Ascending aorta (tissue), 2 donors: ENCODE data around the gene PDPK1. TPM values are rescaled to one million over a fixed set of nuclear protein-coding genes. Genes with fewer than 3 reads are reported as not detected.
A peak's percentile ranks its signal among the peaks of the same experiment; 100 is the strongest.

Source experiments
- DNase-seq, 2 donors: peaks; one replicate each; pipeline ENCODE4 v3.0.0-alpha.2; 2019; ENCODE audit warnings: low spot score in 2 of 2
- H3K27ac ChIP-seq, 2 donors: fragments of 200-600 bp; sonication (generic); one replicate each; pipeline ENCODE4 v1.5.1; 2016 to 2017; ENCODE audit warnings: mild to moderate bottlenecking in 1 of 2
- H3K27me3 ChIP-seq: fragments of 200-600 bp; sonication (generic); one replicate; pipeline ENCODE4 v1.5.1; 2017
- H3K36me3 ChIP-seq, 2 donors: fragments of 200-600 bp; sonication (generic); one replicate each; pipeline ENCODE4 v1.5.1; 2016
- H3K4me1 ChIP-seq, 2 donors: fragments of 200-600 bp; sonication (generic); one replicate each; pipeline ENCODE4 v1.5.1; 2016 to 2017; ENCODE audit warnings: mild to moderate bottlenecking in 1 of 2
- H3K4me3 ChIP-seq, 2 donors: fragments of 200-600 bp; sonication (generic); one replicate each; pipeline ENCODE4 v1.5.1; 2016 to 2017; ENCODE audit warnings: mild to moderate bottlenecking in 1 of 2
- H3K9me3 ChIP-seq, 2 donors: fragments of 200-600 bp; sonication (generic); one replicate each; pipeline ENCODE4 v1.5.1; 2016
- intact Hi-C: fragments of 100-400 bp; cut with DNase I; formaldehyde crosslinking; loops from one replicate; pipeline ENCODE4 v1.15.1; 2023
- total RNA-seq: library from RNA; depleted of rRNA; stranded (reverse); fragments of >200 nt; gene quantifications from one replicate; pipeline ENCODE4 v1.1.0, GENCODE V29; 2016
- TF ChIP-seq, protein P1 (sequence below), 3 experiments: fragments of 200-600 bp in 2 of 3; fragments of 450-650 bp in 1 of 3; sonication (generic) in 2 of 3; IDR thresholded peaks; one replicate each; pipeline ENCODE4 v1.5.1; 2016 to 2019; ENCODE audit warnings: antibody characterized with exemption in 3 of 3, mild to moderate bottlenecking in 1 of 3, moderate library complexity in 1 of 3

The PDPK1 gene
- total RNA-seq, 1 donor from 2014 or later = 23.2 TPM

DNA sequence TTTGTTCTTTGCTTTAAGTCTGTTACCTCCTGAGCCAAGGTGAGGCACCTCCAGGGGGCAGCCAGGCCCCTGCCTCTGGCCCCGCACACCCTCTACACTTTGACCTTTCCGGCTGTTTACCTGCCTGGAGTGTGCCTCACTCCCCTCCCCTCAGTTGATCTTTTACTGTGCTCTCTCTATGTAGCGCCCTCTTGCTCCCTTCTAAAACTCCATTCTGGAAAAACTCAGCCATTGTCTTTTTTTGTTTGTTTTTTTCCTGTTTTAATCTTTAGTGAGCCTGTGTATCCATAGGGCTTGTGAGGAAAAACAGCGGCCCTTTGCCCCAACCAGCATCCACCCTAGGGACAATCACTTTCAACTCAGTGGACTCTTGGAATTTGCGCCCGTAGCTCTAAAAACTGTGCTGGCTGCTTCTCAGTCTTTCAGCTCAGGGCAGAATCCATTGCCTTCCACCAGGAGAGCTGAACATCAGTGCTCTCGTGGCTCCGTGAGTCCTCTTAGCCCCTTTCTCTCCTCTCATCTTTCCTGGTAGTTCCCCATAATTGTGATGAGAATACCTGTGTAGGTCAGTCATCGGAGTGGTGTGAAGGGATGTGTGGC lies 13.4 kb upstream of the PDPK1 start:
- H3K27ac ChIP-seq = no peak overlapping the region
- no peaks in the 10 kb centered on the region for H3K9me3 ChIP-seq
- intact Hi-C loops = no loop called here
- H3K27me3 ChIP-seq = no peaks in the 10 kb centered on the region
- TF ChIP-seq, protein P1, sequence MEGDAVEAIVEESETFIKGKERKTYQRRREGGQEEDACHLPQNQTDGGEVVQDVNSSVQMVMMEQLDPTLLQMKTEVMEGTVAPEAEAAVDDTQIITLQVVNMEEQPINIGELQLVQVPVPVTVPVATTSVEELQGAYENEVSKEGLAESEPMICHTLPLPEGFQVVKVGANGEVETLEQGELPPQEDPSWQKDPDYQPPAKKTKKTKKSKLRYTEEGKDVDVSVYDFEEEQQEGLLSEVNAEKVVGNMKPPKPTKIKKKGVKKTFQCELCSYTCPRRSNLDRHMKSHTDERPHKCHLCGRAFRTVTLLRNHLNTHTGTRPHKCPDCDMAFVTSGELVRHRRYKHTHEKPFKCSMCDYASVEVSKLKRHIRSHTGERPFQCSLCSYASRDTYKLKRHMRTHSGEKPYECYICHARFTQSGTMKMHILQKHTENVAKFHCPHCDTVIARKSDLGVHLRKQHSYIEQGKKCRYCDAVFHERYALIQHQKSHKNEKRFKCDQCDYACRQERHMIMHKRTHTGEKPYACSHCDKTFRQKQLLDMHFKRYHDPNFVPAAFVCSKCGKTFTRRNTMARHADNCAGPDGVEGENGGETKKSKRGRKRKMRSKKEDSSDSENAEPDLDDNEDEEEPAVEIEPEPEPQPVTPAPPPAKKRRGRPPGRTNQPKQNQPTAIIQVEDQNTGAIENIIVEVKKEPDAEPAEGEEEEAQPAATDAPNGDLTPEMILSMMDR (IDR thresholded peaks at IDR 0.05) = no peak
- no peak overlapping the region for H3K4me3 ChIP-seq
- DNase-seq = no peak
- peaks cover 0 to 13% of the 10 kb centered on the region in 2 donors for H3K4me1 ChIP-seq
- peaks cover 32 to 54% of the 10 kb centered on the region in 2 donors for H3K36me3 ChIP-seq

DNA sequence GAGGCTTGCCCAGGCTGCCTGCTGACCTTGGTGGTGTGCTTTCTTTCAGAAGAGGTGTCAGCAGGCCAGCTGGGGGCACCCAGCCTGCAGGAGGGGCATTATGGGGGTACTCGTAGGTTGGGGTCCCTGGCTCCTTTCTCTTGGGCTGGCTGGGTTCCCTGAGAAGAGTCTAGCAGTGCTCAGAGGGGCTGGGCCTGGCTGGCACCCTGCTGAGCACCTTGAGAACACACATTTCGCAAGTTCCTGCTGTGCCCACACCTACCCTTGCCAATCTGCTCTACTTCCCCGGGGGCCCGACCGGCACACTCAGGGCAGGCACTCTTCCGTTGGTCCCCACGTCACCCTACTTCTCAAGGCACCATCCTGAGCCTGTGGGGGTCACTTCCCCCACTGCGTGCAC lies 11.7 kb upstream of the PDPK1 start:
- H3K36me3 ChIP-seq = peaks cover 32 to 50% of the 10 kb centered on the region in 2 donors
- intact Hi-C loops = no loop called here
- no peaks in the 10 kb centered on the region for H3K27me3 ChIP-seq
- no peak overlapping the region for H3K4me3 ChIP-seq
- no peaks in the 10 kb centered on the region for H3K9me3 ChIP-seq
- peaks cover 0 to 4% of the 10 kb centered on the region in 2 donors for H3K4me1 ChIP-seq
- no peak for DNase-seq
- no peak overlapping the region for H3K27ac ChIP-seq
- TF ChIP-seq, protein P1 (IDR thresholded peaks at IDR 0.05) = no peak

DNA sequence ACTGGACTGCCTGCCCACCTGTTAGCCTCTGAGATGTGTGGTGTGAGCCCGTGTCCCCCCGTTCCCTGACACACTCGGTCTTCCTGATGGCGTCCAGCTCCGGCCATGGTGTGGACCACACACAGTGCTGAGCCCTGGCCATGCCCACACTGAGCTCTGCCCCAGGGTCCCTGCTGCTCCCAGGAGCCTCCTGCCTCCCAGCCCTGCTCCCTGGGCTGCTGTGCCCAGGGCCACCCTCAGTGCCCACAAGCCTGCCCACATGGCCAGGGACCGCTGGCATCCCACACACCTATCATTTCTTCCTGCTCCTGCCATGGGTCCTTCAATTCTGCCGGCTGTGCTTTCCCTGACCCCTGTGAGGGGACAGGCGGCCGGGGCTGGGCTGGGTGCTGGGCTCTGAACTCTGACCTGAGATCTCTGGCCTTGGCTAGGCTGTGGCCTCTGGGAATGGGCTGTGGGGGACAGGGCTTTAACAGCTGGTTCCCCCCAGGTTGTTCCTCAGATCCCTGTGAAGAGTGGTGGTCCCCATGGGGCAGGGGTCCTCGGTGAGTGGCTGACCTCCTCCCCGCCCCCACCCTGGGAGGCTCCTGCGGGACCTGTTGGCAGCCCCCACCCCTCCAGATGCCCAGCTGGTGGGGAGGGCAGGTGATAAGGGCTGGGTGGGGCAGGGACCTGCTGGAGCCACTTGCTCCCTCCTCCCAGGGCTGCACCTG lies 10.6 kb upstream of the PDPK1 start:
- intact Hi-C loops = no loop called here
- Histone ChIP-seq H3K27ac (no peak overlapping the region), H3K27me3 (no peaks in the 10 kb centered on the region), H3K4me1 (peaks cover 0 to 8% of the 10 kb centered on the region in 2 donors), H3K4me3 (no peak overlapping the region), H3K36me3 (peaks cover 32 to 48% of the 10 kb centered on the region in 2 donors), H3K9me3 (no peaks in the 10 kb centered on the region)
- DNase-seq = peak in 1 of 2 donors; percentile 7
- TF ChIP-seq, protein P1 (IDR thresholded peaks at IDR 0.05) = no peak

DNA sequence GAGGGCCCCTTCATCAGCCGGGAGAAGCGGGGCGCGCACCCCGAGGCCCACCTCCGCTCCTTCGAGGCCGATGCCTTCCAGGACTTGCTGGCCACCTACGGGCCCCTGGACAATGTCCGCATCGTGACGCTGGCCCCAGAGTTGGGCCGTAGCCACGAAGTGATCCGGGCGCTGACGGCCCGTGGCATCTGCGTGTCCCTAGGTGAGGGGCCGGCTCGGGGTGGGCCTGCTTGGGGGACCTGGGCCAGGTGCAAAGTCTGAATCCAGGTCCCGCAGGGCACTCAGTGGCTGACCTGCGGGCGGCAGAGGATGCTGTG lies 10.1 kb upstream of the PDPK1 start:
- Histone ChIP-seq H3K9me3 (no peaks in the 10 kb centered on the region), H3K36me3 (peaks cover 32 to 47% of the 10 kb centered on the region in 2 donors), H3K27ac (no peak overlapping the region), H3K27me3 (no peaks in the 10 kb centered on the region), H3K4me3 (no peak overlapping the region), H3K4me1 (peaks cover 0 to 9% of the 10 kb centered on the region in 2 donors)
- DNase-seq = no peak
- intact Hi-C loops = no loop called here
- TF ChIP-seq, protein P1 (IDR thresholded peaks at IDR 0.05) = no peak

DNA sequence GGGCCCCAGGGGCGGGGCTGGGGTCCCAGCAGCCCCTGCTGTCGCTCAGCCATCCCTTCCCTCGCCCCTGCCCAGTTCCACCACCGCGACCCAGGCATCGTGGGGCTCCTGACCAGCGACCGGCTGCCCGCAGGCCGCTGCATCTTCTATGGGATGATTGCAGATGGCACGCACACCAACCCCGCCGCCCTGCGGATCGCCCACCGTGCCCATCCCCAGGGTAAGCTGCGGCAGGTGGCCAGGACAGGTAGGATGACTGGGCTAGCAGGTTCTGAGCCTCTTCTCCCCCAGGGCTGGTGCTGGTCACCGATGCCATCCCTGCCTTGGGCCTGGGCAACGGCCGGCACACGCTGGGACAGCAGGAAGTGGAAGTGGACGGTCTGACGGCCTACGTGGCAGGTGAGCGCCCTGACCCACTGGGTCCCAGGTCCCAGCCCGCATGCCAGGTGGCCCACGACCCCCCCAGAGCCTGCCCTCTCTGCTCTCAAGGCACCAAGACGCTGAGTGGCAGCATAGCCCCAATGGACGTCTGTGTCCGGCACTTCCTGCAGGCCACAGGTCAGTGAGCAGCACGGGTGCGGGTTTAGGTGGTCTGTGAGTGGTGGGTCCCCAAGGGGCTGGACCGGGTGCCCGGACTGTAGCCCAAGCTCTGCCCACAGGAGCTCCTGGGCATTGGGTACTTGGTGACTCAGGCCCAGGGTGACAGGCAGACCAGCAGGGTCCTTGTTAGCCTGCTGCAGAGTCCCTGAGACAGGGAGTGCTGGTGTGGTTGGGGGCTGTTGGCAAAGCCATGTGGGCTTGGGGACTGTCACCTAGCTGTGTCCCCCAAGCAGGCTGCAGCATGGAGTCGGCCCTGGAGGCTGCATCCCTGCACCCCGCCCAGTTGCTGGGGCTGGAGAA lies 9.4 kb upstream of the PDPK1 start:
- H3K9me3 ChIP-seq = no peaks in the 10 kb centered on the region
- H3K4me3 ChIP-seq = no peak overlapping the region
- peaks cover 32 to 47% of the 10 kb centered on the region in 2 donors for H3K36me3 ChIP-seq
- peaks cover 0 to 11% of the 10 kb centered on the region in 2 donors for H3K4me1 ChIP-seq
- TF ChIP-seq, protein P1 (IDR thresholded peaks at IDR 0.05) = no peak
- peak in 1 of 2 donors; percentile 6 for DNase-seq
- H3K27ac ChIP-seq = no peak overlapping the region
- no peaks in the 10 kb centered on the region for H3K27me3 ChIP-seq
- intact Hi-C loops = no loop called here
